Colonic mucosa (tissue), 4 donors: Measurements from ENCODE around the gene AP5B1. TPM values are rescaled to one million over a fixed set of nuclear protein-coding genes. Genes with fewer than 3 reads are reported as not detected.
A peak's percentile ranks its signal among the peaks of the same experiment; 100 is the strongest.

ENCODE experiments used
- DNase-seq: peaks from one replicate; pipeline ENCODE4 v3.0.0-alpha.2; 2020
- H3K27ac ChIP-seq: fragments of 200-600 bp; one replicate; pipeline ENCODE4 v1.8.0; 2021
- H3K27me3 ChIP-seq: fragments of 200-600 bp; one replicate; pipeline ENCODE4 v1.8.0; 2021
- H3K36me3 ChIP-seq: fragments of 200-600 bp; one replicate; pipeline ENCODE4 v1.8.0; 2021
- H3K4me1 ChIP-seq: fragments of 200-600 bp; one replicate; pipeline ENCODE4 v1.8.0; 2021; ENCODE audit warnings: mild to moderate bottlenecking
- H3K4me3 ChIP-seq: fragments of 200-600 bp; one replicate; pipeline ENCODE4 v1.8.0; 2021
- H3K9ac ChIP-seq, 2 donors: one replicate each; pipeline ENCODE4 v1.7.0; 2013; ENCODE audit warnings: control low read depth in 2 of 2, low read depth in 2 of 2, low read length in 2 of 2
- H3K9me3 ChIP-seq: fragments of 200-600 bp; one replicate; pipeline ENCODE4 v1.8.0; 2021
- intact Hi-C: fragments of 100-400 bp; cut with DNase I; formaldehyde crosslinking; loops from one replicate; pipeline ENCODE4 v1.14.1; 2022
- total RNA-seq, 2 donors: library from RNA; stranded (reverse); fragmentation: NEBNext Ultra II Directional in 1 of 2; extraction: Animal tissue kit (Norgen Biotek cat#: 25700) in 1 of 2; gene quantifications; one replicate each; pipeline ENCODE4 v1.2.1, GENCODE V29; 2021
- TF ChIP-seq, protein P1 (sequence below): fragments of 200-600 bp; IDR thresholded peaks from one replicate; pipeline ENCODE4 v1.8.0; 2022; ENCODE audit warnings: antibody characterized with exemption, mild to moderate bottlenecking
- donor health status: healthy.
- donor health status: DM: no; HTN: no; CAD: no.
- donor health status: DM: no; HTN: no; CAD: no.

The AP5B1 gene
- total RNA-seq, 2 donors from 2014 or later: 17.6 to 20.1 TPM

DNA sequence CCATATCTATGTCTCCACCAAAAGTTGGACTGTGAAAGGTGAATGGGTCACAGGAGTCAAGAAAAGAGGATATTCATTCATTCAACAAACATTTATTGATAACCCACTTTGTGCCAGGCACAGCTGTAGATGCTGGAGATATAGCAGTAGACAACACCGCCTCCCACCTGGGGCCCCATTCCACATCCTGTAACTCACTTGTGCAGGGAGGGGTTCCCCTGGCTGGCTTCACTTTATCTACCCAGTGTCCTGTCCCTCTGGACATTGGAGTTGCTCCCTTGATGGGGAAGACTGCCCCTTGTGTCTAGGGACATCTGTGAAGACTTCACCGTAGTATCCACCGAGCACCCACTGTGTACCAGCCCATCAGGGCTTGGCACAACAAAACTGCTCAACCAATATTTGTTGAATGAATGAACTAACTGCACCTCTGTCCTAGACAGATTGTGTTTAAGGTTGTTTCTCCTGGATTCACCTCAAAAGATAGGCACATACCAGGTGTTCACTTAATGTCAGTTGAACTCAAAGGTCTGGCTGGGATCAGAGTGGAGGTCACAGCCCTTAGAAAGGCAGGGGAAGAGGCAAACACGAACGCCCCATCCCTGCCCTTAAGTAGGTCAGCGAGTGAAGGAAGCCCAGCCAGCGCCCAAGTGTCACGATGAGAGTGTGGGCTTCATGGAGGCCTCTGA, 4.7 kb upstream of the AP5B1 start:
- intact Hi-C loops: no loop called here
- H3K4me1 ChIP-seq: peaks cover 10% of the 10 kb centered on the region
- H3K36me3 ChIP-seq: no peaks in the 10 kb centered on the region
- H3K27ac ChIP-seq: no peak overlapping the region
- no peaks in the 10 kb centered on the region for H3K9me3 ChIP-seq
- H3K4me3 ChIP-seq: no peak overlapping the region
- no peak overlapping the region for H3K9ac ChIP-seq
- no peak for DNase-seq
- H3K27me3 ChIP-seq: peaks cover 15% of the 10 kb centered on the region
- TF ChIP-seq, protein P1, sequence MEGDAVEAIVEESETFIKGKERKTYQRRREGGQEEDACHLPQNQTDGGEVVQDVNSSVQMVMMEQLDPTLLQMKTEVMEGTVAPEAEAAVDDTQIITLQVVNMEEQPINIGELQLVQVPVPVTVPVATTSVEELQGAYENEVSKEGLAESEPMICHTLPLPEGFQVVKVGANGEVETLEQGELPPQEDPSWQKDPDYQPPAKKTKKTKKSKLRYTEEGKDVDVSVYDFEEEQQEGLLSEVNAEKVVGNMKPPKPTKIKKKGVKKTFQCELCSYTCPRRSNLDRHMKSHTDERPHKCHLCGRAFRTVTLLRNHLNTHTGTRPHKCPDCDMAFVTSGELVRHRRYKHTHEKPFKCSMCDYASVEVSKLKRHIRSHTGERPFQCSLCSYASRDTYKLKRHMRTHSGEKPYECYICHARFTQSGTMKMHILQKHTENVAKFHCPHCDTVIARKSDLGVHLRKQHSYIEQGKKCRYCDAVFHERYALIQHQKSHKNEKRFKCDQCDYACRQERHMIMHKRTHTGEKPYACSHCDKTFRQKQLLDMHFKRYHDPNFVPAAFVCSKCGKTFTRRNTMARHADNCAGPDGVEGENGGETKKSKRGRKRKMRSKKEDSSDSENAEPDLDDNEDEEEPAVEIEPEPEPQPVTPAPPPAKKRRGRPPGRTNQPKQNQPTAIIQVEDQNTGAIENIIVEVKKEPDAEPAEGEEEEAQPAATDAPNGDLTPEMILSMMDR: no peak

DNA sequence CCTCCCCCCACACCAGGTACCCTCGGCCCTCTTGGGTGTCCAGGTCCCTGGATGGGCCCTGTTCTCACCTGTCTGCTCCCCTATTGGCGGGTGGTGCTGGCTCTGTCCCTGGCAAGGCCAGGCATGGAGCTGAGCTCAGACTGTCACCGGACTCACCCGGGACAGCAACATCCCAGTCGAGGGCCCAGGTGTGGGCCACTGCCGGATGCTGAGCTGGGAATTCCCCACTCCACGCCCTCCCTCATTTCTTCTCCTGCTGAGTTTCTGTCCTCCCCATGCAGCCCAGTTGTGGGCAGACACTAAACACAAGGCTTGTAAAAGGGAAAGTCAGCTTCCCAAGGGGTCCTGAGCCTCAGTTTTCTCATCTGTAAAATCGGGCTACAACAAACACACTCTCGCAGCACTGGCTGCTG, 2.0 kb upstream of the AP5B1 start:
- TF ChIP-seq, protein P1: no peak
- H3K27ac ChIP-seq: no peak overlapping the region
- H3K4me1 ChIP-seq: peaks cover 13% of the 10 kb centered on the region
- no peak for DNase-seq
- H3K9me3 ChIP-seq: no peaks in the 10 kb centered on the region
- peaks cover 5% of the 10 kb centered on the region for H3K36me3 ChIP-seq
- no peak overlapping the region for H3K4me3 ChIP-seq
- peaks cover 13% of the 10 kb centered on the region for H3K27me3 ChIP-seq
- H3K9ac ChIP-seq: no peak overlapping the region
- intact Hi-C loops: no loop called here

DNA sequence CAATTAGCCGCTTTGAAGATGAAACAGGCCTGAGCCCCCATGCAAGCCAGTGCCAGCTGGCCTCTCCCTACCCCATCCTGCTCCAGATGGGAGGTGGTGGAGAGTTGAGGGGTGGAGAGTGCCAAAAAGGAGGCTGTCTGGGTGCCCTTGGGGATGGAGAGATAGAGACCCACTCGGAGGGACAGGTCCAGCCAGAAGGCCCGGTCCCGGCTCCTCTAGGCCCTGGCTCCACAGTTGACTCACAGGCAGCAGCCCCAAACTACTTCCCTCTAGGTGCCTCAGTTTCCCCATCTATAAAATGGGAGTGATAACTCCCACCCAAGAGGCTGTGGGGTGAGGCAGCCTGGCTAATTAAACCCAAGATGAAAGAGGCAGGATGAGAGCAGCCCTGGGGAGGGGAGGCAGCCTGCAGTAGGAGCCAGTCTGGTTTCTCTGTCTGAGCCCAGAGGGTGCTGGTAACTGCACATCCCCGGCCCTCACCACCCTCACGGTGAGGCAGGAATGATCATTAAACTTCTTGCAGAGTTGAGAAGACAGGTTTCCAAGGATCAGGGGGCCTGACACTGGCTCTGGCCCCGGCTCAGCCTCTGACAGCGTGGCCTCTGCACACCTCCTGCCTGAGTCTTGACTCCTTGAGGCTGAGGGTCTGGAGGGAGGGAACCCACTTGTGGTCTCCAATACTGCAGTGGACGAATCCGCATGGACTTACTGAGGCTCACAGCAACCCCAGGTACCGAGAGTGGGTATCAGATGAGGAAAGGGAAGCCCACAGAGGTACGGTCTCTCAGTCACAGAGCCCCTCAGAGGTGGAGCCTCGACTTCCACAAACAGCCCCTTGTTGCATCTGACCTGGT, 1.4 kb upstream of the AP5B1 start:
- H3K4me3 ChIP-seq: no peak overlapping the region
- H3K27me3 ChIP-seq: peaks cover 10% of the 10 kb centered on the region
- H3K4me1 ChIP-seq: peaks cover 13% of the 10 kb centered on the region
- no peak overlapping the region for H3K27ac ChIP-seq
- H3K9ac ChIP-seq: peak overlapping the region in 1 of 2 donors; percentile 47
- no peaks in the 10 kb centered on the region for H3K9me3 ChIP-seq
- TF ChIP-seq, protein P1: no peak
- no peak for DNase-seq
- H3K36me3 ChIP-seq: peaks cover 5% of the 10 kb centered on the region
- intact Hi-C loops: no loop called here

DNA sequence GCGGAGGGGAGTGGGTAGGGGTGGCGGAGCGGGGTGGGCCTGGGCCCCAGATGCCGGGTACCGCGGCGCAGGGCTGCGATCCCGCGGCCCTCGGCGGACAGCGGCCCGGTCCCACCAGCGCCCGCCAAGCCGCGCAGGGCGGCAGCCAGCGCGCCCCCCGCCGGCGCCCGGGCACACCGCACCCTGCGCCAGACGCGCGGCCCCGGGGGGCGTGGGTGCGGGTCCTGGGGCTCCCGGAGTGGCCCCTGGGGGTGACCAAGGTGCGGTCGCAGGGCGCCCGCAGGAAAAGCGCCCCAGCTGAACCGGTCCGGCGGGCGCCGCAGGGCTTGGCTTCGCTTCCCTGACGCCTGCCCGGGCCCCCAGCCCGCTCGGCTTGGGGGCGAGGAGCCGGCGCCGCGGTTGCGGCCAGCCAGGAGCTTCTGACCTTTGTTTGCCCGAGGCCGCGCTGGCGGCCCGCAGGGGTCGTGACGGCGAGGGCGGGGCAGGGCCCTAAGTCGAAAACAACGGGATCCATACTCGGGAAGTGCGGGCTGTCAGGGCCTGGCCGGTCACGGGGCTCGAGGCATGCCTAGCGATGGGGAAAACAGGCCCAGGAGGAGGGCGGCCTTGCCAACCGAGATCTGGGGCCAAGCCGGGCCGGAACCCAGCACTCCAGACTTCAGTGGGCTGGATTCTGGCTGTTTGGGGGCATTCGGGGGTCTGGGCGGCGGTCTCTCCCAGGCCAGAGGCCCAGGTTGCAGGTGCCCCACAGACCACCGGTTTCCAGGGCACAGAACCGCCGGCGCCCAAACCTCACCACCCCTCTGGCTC, 581 bp upstream of the AP5B1 start:
- H3K4me1 ChIP-seq: peaks cover 12% of the 10 kb centered on the region
- H3K36me3 ChIP-seq: peaks cover 5% of the 10 kb centered on the region
- peak overlapping the region; percentile 91 for H3K4me3 ChIP-seq
- peaks cover 6% of the 10 kb centered on the region for H3K27me3 ChIP-seq
- H3K9me3 ChIP-seq: no peaks in the 10 kb centered on the region
- no peak overlapping the region for H3K27ac ChIP-seq
- TF ChIP-seq, protein P1: no peak
- peak overlapping the region in 1 of 2 donors; percentile 47 for H3K9ac ChIP-seq
- intact Hi-C loops: no loop called here
- peak; percentile 36 for DNase-seq
